Measurements from ENCODE around the gene MATCAP1.

MATCAP1 gene

DNA sequence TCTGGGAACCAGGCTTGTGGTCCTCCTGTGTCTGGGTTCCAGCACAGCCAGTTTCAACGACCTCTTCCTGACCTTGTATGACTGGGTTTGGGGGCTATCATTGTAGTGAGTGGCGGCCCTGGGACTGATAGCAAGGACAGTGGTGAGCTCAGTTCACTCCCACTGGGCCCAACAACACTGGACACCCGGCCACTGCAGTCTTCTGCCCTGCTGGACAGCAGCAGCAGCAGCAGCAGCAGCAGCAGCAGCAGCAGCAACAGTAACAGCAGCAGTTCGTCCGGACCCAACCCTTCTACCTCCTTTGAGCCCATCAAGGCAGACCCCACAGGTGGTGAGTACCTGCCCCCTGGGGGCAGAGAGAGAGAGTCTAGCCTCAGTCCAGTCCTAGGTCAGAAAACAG, 11.9 kb upstream of the MATCAP1 start:
- Histone ChIP-seq H3K4ac (ENCODE audit: low read length) (no peak overlapping the region), H2BK5ac (ENCODE audit: low read length) (no peak overlapping the region), H3K14ac (ENCODE audit: low read length) (no peak overlapping the region), H2AFZ (ENCODE audit: low read length) (no peak overlapping the region), H3K18ac (ENCODE audit: low read length) (no peak overlapping the region), H3K79me1 (ENCODE audit: low read depth, low read length) (peaks cover 8% of the 10 kb centered on the region), H3K27me3 (ENCODE audit: control insufficient read depth in 3 of 3, insufficient read depth in 3 of 3, low read depth in 1 of 3, low read length in 3 of 3) (peaks cover 0 to 5% (median 0%) of the 10 kb centered on the region in 3 experiments), H3K9me3 (replicated peaks in 1 of 2; ENCODE audit: control insufficient read depth in 2 of 2, insufficient read depth in 1 of 2, low read depth in 1 of 2, low read length in 2 of 2) (no peaks in the 10 kb centered on the region), H3K23ac (ENCODE audit: low read depth, low read length, poor library complexity) (no peak overlapping the region), H2AK5ac (ENCODE audit: low read depth, low read length) (no peak overlapping the region), H3K27ac (replicated peaks; ENCODE audit: low read length) (no peak overlapping the region), H3K9ac (ENCODE audit: low read depth, low read length, poor library complexity) (no peak overlapping the region), H3K36me3 (replicated peaks in 1 of 2; ENCODE audit: control insufficient read depth in 2 of 2, insufficient read depth in 2 of 2, low read length in 2 of 2) (peaks cover 49 to 68% of the 10 kb centered on the region in 2 donors), H4K91ac (ENCODE audit: low read depth, low read length, poor library complexity) (no peak overlapping the region), H2BK12ac (ENCODE audit: low read length) (no peak overlapping the region), H2BK120ac (ENCODE audit: low read depth, low read length) (no peak overlapping the region), H3K4me3 (ENCODE audit: low read length in 2 of 2) (no peak overlapping the region), H3K4me1 (ENCODE audit: control insufficient read depth in 2 of 2, insufficient read depth in 1 of 2, low read depth in 1 of 2, low read length in 2 of 2) (peaks cover 12 to 19% of the 10 kb centered on the region in 2 donors), H2BK15ac (ENCODE audit: low read length) (no peak overlapping the region), H3K4me2 (ENCODE audit: insufficient read depth, low read length, poor library complexity, severe bottlenecking) (no peak overlapping the region), H4K8ac (ENCODE audit: low read depth, low read length) (no peak overlapping the region)
- WGBS, 2 donors (ENCODE audit: extremely low coverage in 2 of 2, insufficient read length in 2 of 2, insufficient replicate concordance in 1 of 2): no CpG with 5 or more reads among the region's 5 CpGs
- no peak for DNase-seq (ENCODE audit: low spot score)

- DNase-seq (ENCODE audit: low spot score): no peak
- Histone ChIP-seq H3K9ac (ENCODE audit: low read depth, low read length, poor library complexity) (no peak overlapping the region), H3K27me3 (ENCODE audit: control insufficient read depth in 3 of 3, insufficient read depth in 3 of 3, low read depth in 1 of 3, low read length in 3 of 3) (no peaks in the 10 kb centered on the region), H3K4me1 (ENCODE audit: control insufficient read depth in 2 of 2, insufficient read depth in 1 of 2, low read depth in 1 of 2, low read length in 2 of 2) (peaks cover 14 to 20% of the 10 kb centered on the region in 2 donors), H2BK5ac (ENCODE audit: low read length) (no peak overlapping the region), H3K79me1 (ENCODE audit: low read depth, low read length) (peaks cover 8% of the 10 kb centered on the region), H3K14ac (ENCODE audit: low read length) (no peak overlapping the region), H2AK5ac (ENCODE audit: low read depth, low read length) (no peak overlapping the region), H4K91ac (ENCODE audit: low read depth, low read length, poor library complexity) (no peak overlapping the region), H3K27ac (replicated peaks; ENCODE audit: low read length) (no peak overlapping the region), H3K23ac (ENCODE audit: low read depth, low read length, poor library complexity) (no peak overlapping the region), H3K9me3 (replicated peaks in 1 of 2; ENCODE audit: control insufficient read depth in 2 of 2, insufficient read depth in 1 of 2, low read depth in 1 of 2, low read length in 2 of 2) (no peaks in the 10 kb centered on the region), H3K4me3 (ENCODE audit: low read length in 2 of 2) (no peak overlapping the region), H3K4ac (ENCODE audit: low read length) (no peak overlapping the region), H3K18ac (ENCODE audit: low read length) (no peak overlapping the region), H2BK12ac (ENCODE audit: low read length) (no peak overlapping the region), H4K8ac (ENCODE audit: low read depth, low read length) (no peak overlapping the region), H3K4me2 (ENCODE audit: insufficient read depth, low read length, poor library complexity, severe bottlenecking) (no peak overlapping the region), H2BK15ac (ENCODE audit: low read length) (no peak overlapping the region), H3K36me3 (replicated peaks in 1 of 2; ENCODE audit: control insufficient read depth in 2 of 2, insufficient read depth in 2 of 2, low read length in 2 of 2) (peaks cover 47 to 56% of the 10 kb centered on the region in 2 donors), H2BK120ac (ENCODE audit: low read depth, low read length) (no peak overlapping the region), H2AFZ (ENCODE audit: low read length) (no peak overlapping the region)
- WGBS, 2 donors (ENCODE audit: extremely low coverage in 2 of 2, insufficient read length in 2 of 2, insufficient replicate concordance in 1 of 2): no CpG with 5 or more reads among the region's 6 CpGs
Observed at GRCh38 chr16:67194260-67194659, 10.5 kb upstream of the MATCAP1 start.

DNA sequence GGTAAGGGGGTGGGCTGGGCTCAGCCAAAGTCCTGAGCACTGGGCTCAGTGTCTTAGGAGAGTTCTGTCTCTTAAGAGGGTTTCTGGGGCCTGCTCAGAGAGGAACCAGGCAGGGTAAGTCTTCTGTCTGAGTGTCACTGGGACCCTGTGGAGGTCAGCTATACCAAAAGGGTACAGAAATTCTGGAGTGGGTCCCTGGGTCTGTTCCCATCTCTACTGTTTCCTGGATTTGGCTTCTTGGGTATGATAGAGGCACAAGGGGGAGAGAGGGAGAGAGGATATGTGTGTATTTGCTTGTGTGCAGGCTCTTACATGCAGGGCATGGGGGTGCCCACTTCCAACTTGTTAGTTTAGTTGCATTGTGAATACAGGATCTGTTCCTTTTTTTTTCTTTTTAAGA, 9.8 kb upstream of the MATCAP1 start:
- peaks cover 11 to 20% of the 10 kb centered on the region in 2 donors for H3K4me1 ChIP-seq (ENCODE audit: control insufficient read depth in 2 of 2, insufficient read depth in 1 of 2, low read depth in 1 of 2, low read length in 2 of 2)
- H2BK12ac ChIP-seq (ENCODE audit: low read length): no peak overlapping the region
- H3K36me3 ChIP-seq (replicated peaks in 1 of 2; ENCODE audit: control insufficient read depth in 2 of 2, insufficient read depth in 2 of 2, low read length in 2 of 2): peaks cover 47 to 55% of the 10 kb centered on the region in 2 donors
- DNase-seq (ENCODE audit: low spot score): no peak
- H2BK120ac ChIP-seq (ENCODE audit: low read depth, low read length): no peak overlapping the region
- no peak overlapping the region for H3K4me2 ChIP-seq (ENCODE audit: insufficient read depth, low read length, poor library complexity, severe bottlenecking)
- no peak overlapping the region for H2BK15ac ChIP-seq (ENCODE audit: low read length)
- H3K27ac ChIP-seq (replicated peaks; ENCODE audit: low read length): no peak overlapping the region
- no peak overlapping the region for H3K23ac ChIP-seq (ENCODE audit: low read depth, low read length, poor library complexity)
- peaks cover 8% of the 10 kb centered on the region for H3K79me1 ChIP-seq (ENCODE audit: low read depth, low read length)
- no peaks in the 10 kb centered on the region for H3K9me3 ChIP-seq (replicated peaks in 1 of 2; ENCODE audit: control insufficient read depth in 2 of 2, insufficient read depth in 1 of 2, low read depth in 1 of 2, low read length in 2 of 2)
- H2AFZ ChIP-seq (ENCODE audit: low read length): no peak overlapping the region
- no peak overlapping the region for H3K18ac ChIP-seq (ENCODE audit: low read length)
- H3K9ac ChIP-seq (ENCODE audit: low read depth, low read length, poor library complexity): no peak overlapping the region
- H4K91ac ChIP-seq (ENCODE audit: low read depth, low read length, poor library complexity): no peak overlapping the region
- no peak overlapping the region for H3K4ac ChIP-seq (ENCODE audit: low read length)
- peak overlapping the region in 1 of 2 donors; percentile 99 for H3K4me3 ChIP-seq (ENCODE audit: low read length in 2 of 2)
- H3K27me3 ChIP-seq (ENCODE audit: control insufficient read depth in 3 of 3, insufficient read depth in 3 of 3, low read depth in 1 of 3, low read length in 3 of 3): no peaks in the 10 kb centered on the region
- no peak overlapping the region for H4K8ac ChIP-seq (ENCODE audit: low read depth, low read length)
- no peak overlapping the region for H3K14ac ChIP-seq (ENCODE audit: low read length)
- H2BK5ac ChIP-seq (ENCODE audit: low read length): no peak overlapping the region
- no peak overlapping the region for H2AK5ac ChIP-seq (ENCODE audit: low read depth, low read length)

- H3K4ac ChIP-seq (ENCODE audit: low read length): no peak overlapping the region
- no peak overlapping the region for H4K8ac ChIP-seq (ENCODE audit: low read depth, low read length)
- H2BK15ac ChIP-seq (ENCODE audit: low read length): no peak overlapping the region
- no peak overlapping the region for H2BK12ac ChIP-seq (ENCODE audit: low read length)
- H2AK5ac ChIP-seq (ENCODE audit: low read depth, low read length): peak overlapping the region; percentile 99
- H3K9me3 ChIP-seq (replicated peaks in 1 of 2; ENCODE audit: control insufficient read depth in 2 of 2, insufficient read depth in 1 of 2, low read depth in 1 of 2, low read length in 2 of 2): no peaks in the 10 kb centered on the region
- H3K4me3 ChIP-seq (ENCODE audit: low read length in 2 of 2): peak overlapping the region; percentile 95 to 99
- H4K91ac ChIP-seq (ENCODE audit: low read depth, low read length, poor library complexity): no peak overlapping the region
- H3K23ac ChIP-seq (ENCODE audit: low read depth, low read length, poor library complexity): peak overlapping the region; percentile 94
- peaks cover 42 to 48% of the 10 kb centered on the region in 2 donors for H3K36me3 ChIP-seq (replicated peaks in 1 of 2; ENCODE audit: control insufficient read depth in 2 of 2, insufficient read depth in 2 of 2, low read length in 2 of 2)
- DNase-seq (ENCODE audit: low spot score): no peak
- H3K9ac ChIP-seq (ENCODE audit: low read depth, low read length, poor library complexity): peak overlapping the region; percentile 100
- H2BK5ac ChIP-seq (ENCODE audit: low read length): peak overlapping the region; percentile 79
- H2BK120ac ChIP-seq (ENCODE audit: low read depth, low read length): no peak overlapping the region
- H2AFZ ChIP-seq (ENCODE audit: low read length): no peak overlapping the region
- H3K27me3 ChIP-seq (ENCODE audit: control insufficient read depth in 3 of 3, insufficient read depth in 3 of 3, low read depth in 1 of 3, low read length in 3 of 3): no peaks in the 10 kb centered on the region
- peaks cover 11 to 20% of the 10 kb centered on the region in 2 donors for H3K4me1 ChIP-seq (ENCODE audit: control insufficient read depth in 2 of 2, insufficient read depth in 1 of 2, low read depth in 1 of 2, low read length in 2 of 2)
- no peak overlapping the region for H3K18ac ChIP-seq (ENCODE audit: low read length)
- peak overlapping the region; percentile 90 for H3K14ac ChIP-seq (ENCODE audit: low read length)
- peak overlapping the region; percentile 88 for H3K4me2 ChIP-seq (ENCODE audit: insufficient read depth, low read length, poor library complexity, severe bottlenecking)
- H3K27ac ChIP-seq (replicated peaks; ENCODE audit: low read length): no peak overlapping the region
- WGBS, 2 donors (ENCODE audit: extremely low coverage in 2 of 2, insufficient read length in 2 of 2, insufficient replicate concordance in 1 of 2): no CpG with 5 or more reads among the region's 17 CpGs
- peaks cover 8% of the 10 kb centered on the region for H3K79me1 ChIP-seq (ENCODE audit: low read depth, low read length)
Observed at GRCh38 chr16:67192781-67193361, 9.1 kb upstream of the MATCAP1 start.
